Peyer's patch (tissue), 4 donors: Measurements from ENCODE around the gene LRRK1.

Experiments used
- POLR2A ChIP-seq, 2 donors: fragments of 450-650 bp; IDR thresholded peaks; one replicate each; pipeline ENCODE4 v1.5.1; 2017; ENCODE audit warnings: antibody characterized with exemption in 2 of 2, mild to moderate bottlenecking in 2 of 2, moderate library complexity in 2 of 2
- TF ChIP-seq, protein P1 (sequence below), 6 experiments: fragments of 450-650 bp in 4 of 6; fragments of 200-600 bp in 2 of 6; sonication (generic) in 1 of 6; IDR thresholded peaks; one replicate each; pipeline ENCODE4 v1.5.1; 2017 to 2019; ENCODE audit warnings: antibody characterized with exemption in 6 of 6, mild to moderate bottlenecking in 3 of 6, moderate library complexity in 1 of 6

DNA sequence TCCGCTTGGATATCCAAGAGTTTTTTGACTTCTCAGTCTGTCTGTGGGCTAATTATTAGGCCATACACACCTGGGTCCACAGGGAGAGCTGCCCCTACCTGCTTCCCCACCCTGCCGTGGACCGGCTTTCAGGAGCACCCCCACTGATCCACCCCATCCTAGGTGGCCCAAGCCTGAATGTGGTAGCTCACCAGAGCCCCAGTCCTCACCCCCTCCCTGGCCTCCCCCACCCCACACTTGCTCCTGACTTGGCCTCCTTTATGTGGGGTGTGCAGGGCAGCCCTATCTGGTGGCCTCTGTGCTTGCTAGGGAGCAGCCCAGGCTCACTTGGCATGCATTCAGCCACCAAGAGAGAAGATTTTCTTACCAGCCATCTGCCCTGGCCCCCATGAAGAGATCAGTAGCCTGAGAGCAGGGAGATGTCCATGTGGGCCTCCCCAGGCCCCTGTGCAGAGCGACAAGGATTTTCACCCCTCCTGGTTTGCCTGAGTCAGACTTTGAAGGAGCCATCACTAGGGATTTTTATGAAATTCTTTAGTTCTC is 11.2 kb downstream of the LRRK1 start:
- TF ChIP-seq, protein P1, sequence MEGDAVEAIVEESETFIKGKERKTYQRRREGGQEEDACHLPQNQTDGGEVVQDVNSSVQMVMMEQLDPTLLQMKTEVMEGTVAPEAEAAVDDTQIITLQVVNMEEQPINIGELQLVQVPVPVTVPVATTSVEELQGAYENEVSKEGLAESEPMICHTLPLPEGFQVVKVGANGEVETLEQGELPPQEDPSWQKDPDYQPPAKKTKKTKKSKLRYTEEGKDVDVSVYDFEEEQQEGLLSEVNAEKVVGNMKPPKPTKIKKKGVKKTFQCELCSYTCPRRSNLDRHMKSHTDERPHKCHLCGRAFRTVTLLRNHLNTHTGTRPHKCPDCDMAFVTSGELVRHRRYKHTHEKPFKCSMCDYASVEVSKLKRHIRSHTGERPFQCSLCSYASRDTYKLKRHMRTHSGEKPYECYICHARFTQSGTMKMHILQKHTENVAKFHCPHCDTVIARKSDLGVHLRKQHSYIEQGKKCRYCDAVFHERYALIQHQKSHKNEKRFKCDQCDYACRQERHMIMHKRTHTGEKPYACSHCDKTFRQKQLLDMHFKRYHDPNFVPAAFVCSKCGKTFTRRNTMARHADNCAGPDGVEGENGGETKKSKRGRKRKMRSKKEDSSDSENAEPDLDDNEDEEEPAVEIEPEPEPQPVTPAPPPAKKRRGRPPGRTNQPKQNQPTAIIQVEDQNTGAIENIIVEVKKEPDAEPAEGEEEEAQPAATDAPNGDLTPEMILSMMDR (IDR thresholded peaks at IDR 0.05): no peak
- no peak for TF ChIP-seq POLR2A (IDR thresholded peaks at IDR 0.05)
